Neural cell (in vitro differentiated cells): ENCODE data around the gene GPN1.

Experiments used
- CTCF ChIP-seq: fragments of 450-650 bp; IDR thresholded peaks from 2 replicates; pipeline ENCODE4 v1.5.1; 2014; ENCODE audit warnings: antibody characterized with exemption, mild to moderate bottlenecking, moderate library complexity; ENCODE audit not compliant: poor library complexity, severe bottlenecking
- EP300 ChIP-seq: fragments of 450-650 bp; conservative IDR thresholded peaks from 2 replicates; pipeline ENCODE4 v1.6.1; 2014; ENCODE audit warnings: antibody characterized with exemption, mild to moderate bottlenecking, moderate library complexity; ENCODE audit not compliant: poor library complexity, severe bottlenecking
- EZH2 ChIP-seq: fragments of 200-600, 300-800 bp; shearing (Covaris generic), sonication (generic); IDR thresholded peaks from 2 replicates; pipeline ENCODE4 v1.6.1; 2014; ENCODE audit warnings: antibody characterized with exemption, low read length, borderline replicate concordance, mild to moderate bottlenecking; ENCODE audit not compliant: insufficient read depth, poor library complexity, severe bottlenecking
- MXI1 ChIP-seq: fragments of 450-650 bp; conservative IDR thresholded peaks from 2 replicates; pipeline ENCODE4 v1.6.1; 2014; ENCODE audit warnings: antibody characterized with exemption, mild to moderate bottlenecking; ENCODE audit not compliant: poor library complexity, severe bottlenecking
- POLR2AphosphoS5 ChIP-seq: IDR thresholded peaks from 2 replicates; pipeline ENCODE4 v1.6.1; 2012
- RAD21 ChIP-seq: fragments of 450-650 bp; conservative IDR thresholded peaks from 2 replicates; pipeline ENCODE4 v1.6.1; 2014; ENCODE audit warnings: antibody characterized with exemption, mild to moderate bottlenecking, moderate library complexity
- SMC3 ChIP-seq: fragments of 450-650 bp; conservative IDR thresholded peaks from 2 replicates; pipeline ENCODE4 v1.6.1; 2014; ENCODE audit warnings: antibody characterized with exemption, mild to moderate bottlenecking, moderate library complexity; ENCODE audit not compliant: poor library complexity
- TAF1 ChIP-seq: IDR thresholded peaks from 2 replicates; pipeline ENCODE4 v1.6.1; 2012; ENCODE audit warnings: low read depth
- TF ChIP-seq, protein P1 (sequence below): IDR thresholded peaks from 2 replicates; pipeline ENCODE4 v1.6.1; 2012; ENCODE audit warnings: borderline replicate concordance

DNA sequence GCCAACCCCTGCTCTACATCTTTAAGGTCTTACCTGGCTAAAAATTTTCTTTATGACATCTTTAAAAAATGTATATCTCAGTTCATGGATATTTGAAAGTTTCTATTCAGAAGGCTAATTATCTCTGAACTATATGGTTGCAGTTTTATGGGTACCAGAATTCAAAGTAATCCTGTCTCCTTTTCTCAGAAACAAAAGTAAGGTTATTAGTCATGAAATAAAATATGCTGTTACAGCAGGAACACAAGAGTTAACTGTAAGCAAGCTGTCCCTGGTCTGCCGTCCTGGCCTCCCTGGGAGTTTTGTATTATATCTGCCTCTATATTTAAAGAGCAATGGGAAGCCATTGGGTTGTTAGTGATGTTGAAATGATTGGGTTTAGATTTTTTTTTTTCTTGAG is 68.8 kb downstream of the GPN1 start:
- TF ChIP-seq SMC3: no peak
- TF ChIP-seq EZH2: no peak
- no peak for TF ChIP-seq POLR2AphosphoS5
- no peak for TF ChIP-seq CTCF
- no peak for TF ChIP-seq MXI1
- TF ChIP-seq TAF1: no peak
- no peak for TF ChIP-seq EP300
- TF ChIP-seq RAD21: no peak
- TF ChIP-seq, protein P1, sequence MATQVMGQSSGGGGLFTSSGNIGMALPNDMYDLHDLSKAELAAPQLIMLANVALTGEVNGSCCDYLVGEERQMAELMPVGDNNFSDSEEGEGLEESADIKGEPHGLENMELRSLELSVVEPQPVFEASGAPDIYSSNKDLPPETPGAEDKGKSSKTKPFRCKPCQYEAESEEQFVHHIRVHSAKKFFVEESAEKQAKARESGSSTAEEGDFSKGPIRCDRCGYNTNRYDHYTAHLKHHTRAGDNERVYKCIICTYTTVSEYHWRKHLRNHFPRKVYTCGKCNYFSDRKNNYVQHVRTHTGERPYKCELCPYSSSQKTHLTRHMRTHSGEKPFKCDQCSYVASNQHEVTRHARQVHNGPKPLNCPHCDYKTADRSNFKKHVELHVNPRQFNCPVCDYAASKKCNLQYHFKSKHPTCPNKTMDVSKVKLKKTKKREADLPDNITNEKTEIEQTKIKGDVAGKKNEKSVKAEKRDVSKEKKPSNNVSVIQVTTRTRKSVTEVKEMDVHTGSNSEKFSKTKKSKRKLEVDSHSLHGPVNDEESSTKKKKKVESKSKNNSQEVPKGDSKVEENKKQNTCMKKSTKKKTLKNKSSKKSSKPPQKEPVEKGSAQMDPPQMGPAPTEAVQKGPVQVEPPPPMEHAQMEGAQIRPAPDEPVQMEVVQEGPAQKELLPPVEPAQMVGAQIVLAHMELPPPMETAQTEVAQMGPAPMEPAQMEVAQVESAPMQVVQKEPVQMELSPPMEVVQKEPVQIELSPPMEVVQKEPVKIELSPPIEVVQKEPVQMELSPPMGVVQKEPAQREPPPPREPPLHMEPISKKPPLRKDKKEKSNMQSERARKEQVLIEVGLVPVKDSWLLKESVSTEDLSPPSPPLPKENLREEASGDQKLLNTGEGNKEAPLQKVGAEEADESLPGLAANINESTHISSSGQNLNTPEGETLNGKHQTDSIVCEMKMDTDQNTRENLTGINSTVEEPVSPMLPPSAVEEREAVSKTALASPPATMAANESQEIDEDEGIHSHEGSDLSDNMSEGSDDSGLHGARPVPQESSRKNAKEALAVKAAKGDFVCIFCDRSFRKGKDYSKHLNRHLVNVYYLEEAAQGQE: no peak
